Stimulated activated CD4-positive, alpha-beta T cell treated with anti-CD3 and anti-CD28 coated beads, TNF-alpha, amount 100 ng/mL, for 48 hours (primary cell): ENCODE data around the gene ZDHHC11.
"Not testable (repeated sequence)": the region's sequence is repeated elsewhere in the genome, so short reads cannot be mapped to it uniquely, and the experiment has no call there.

Experiments
- DNase-seq, 3 donors: peaks; one replicate each; pipeline ENCODE4 v3.0.0-alpha.2; 2020; ENCODE audit warnings: low read depth in 3 of 3

Gene ZDHHC11

GRCh38 chr5:775961-776861 lies 74.6 kb downstream of the ZDHHC11 start:
- no peak for DNase-seq

GRCh38 chr5:775595-775960 lies 75.2 kb downstream of the ZDHHC11 start:
- DNase-seq: not testable (repeated sequence)

- not testable (repeated sequence) for DNase-seq
Observed at GRCh38 chr5:774854-775505, 75.8 kb downstream of the ZDHHC11 start.

GRCh38 chr5:774304-774703 lies 76.5 kb downstream of the ZDHHC11 start:
- not testable (repeated sequence) for DNase-seq

GRCh38 chr5:773517-774264 lies 77.1 kb downstream of the ZDHHC11 start:
- no peak for DNase-seq

GRCh38 chr5:772931-773330 lies 77.9 kb downstream of the ZDHHC11 start:
- not testable (repeated sequence) for DNase-seq

GRCh38 chr5:772547-772890 lies 78.3 kb downstream of the ZDHHC11 start:
- DNase-seq: not testable (repeated sequence)

GRCh38 chr5:771841-772546 lies 78.8 kb downstream of the ZDHHC11 start:
- not testable (repeated sequence) for DNase-seq

- not testable (repeated sequence) for DNase-seq
Observed at GRCh38 chr5:771087-771781, 79.6 kb downstream of the ZDHHC11 start.

- not testable (repeated sequence) for DNase-seq
Observed at GRCh38 chr5:770585-770984, 80.2 kb downstream of the ZDHHC11 start.

- DNase-seq: not testable (repeated sequence)
Observed at GRCh38 chr5:769485-770145, 81.2 kb downstream of the ZDHHC11 start.

- DNase-seq: no peak
Observed at GRCh38 chr5:766666-767431, 83.9 kb downstream of the ZDHHC11 start.

- no peak for DNase-seq
Observed at GRCh38 chr5:765948-766631, 84.7 kb downstream of the ZDHHC11 start.

GRCh38 chr5:763998-764781 lies 86.6 kb downstream of the ZDHHC11 start:
- DNase-seq: no peak

- no peak for DNase-seq
Observed at GRCh38 chr5:763397-763796, 87.4 kb downstream of the ZDHHC11 start.

- not testable (repeated sequence) for DNase-seq
Observed at GRCh38 chr5:762996-763395, 87.8 kb downstream of the ZDHHC11 start.

GRCh38 chr5:761854-762710 lies 88.7 kb downstream of the ZDHHC11 start:
- no peak for DNase-seq
